ENCODE data around the gene PIEZO1. TPM values are rescaled to one million over a fixed set of nuclear protein-coding genes. Genes with fewer than 3 reads are reported as not detected.
A peak's percentile ranks its signal among the peaks of the same experiment; 100 is the strongest.

The PIEZO1 gene
- total RNA-seq, 2 donors from 2014 or later = 84.1 to 97.0 TPM

DNA sequence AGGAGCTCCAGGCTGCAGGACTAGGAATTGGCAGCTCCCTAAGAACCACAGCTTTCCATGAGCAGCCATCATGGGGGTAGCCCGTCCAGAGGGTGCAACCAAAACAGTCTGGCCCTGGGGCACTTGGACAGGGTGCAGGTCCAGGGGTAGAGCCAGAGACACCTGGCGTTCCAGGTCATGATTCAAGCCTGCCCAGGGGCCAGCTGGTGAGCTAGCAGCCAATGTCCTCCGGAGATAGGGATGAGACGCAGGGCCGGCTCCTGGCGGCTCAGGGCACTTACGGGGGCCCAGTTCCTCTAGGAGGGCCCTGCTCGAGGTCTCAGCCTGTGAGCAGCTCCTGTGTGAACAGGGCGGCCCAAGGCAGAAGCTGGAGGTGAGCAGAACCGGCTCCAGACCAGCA, 22.1 kb downstream of the PIEZO1 start:
- Histone ChIP-seq H3K9ac (ENCODE audit: extremely low read depth, low read length, poor library complexity, severe bottlenecking) (peak overlapping the region; percentile 12), H3K27ac (ENCODE audit: low read depth, low read length) (peak overlapping the region; percentile 55), H3K4me1 (ENCODE audit: control insufficient read depth, insufficient read depth, low read length) (peaks cover 20% of the 10 kb centered on the region), H3K9me3 (ENCODE audit: control insufficient read depth, low read length) (no peaks in the 10 kb centered on the region), H3K4me3 (ENCODE audit: low read length) (no peak overlapping the region), H3K27me3 (ENCODE audit: control insufficient read depth, insufficient read depth, low read length, poor library complexity, severe bottlenecking) (no peaks in the 10 kb centered on the region), H3K36me3 (ENCODE audit: control insufficient read depth, insufficient read depth, low read length) (no peaks in the 10 kb centered on the region)
- DNase-seq = no peak
- Mint-ChIP-seq H3K27ac (peak overlapping the region; percentile 85), H3K27me3 (ENCODE audit: insufficient read depth) (no peaks in the 10 kb centered on the region), H3K4me3 (no peak overlapping the region), H3K4me1 (peaks cover 18% of the 10 kb centered on the region), H3K9me3 (no peaks in the 10 kb centered on the region), H3K36me3 (ENCODE audit: low read depth) (no peaks in the 10 kb centered on the region)
- 77 to 80% methylated on average over 7 to 10 of the region's 10 CpGs for WGBS, 2 experiments (ENCODE audit: insufficient coverage in 1 of 2, insufficient read length in 1 of 2)
- TF ChIP-seq, protein P1, sequence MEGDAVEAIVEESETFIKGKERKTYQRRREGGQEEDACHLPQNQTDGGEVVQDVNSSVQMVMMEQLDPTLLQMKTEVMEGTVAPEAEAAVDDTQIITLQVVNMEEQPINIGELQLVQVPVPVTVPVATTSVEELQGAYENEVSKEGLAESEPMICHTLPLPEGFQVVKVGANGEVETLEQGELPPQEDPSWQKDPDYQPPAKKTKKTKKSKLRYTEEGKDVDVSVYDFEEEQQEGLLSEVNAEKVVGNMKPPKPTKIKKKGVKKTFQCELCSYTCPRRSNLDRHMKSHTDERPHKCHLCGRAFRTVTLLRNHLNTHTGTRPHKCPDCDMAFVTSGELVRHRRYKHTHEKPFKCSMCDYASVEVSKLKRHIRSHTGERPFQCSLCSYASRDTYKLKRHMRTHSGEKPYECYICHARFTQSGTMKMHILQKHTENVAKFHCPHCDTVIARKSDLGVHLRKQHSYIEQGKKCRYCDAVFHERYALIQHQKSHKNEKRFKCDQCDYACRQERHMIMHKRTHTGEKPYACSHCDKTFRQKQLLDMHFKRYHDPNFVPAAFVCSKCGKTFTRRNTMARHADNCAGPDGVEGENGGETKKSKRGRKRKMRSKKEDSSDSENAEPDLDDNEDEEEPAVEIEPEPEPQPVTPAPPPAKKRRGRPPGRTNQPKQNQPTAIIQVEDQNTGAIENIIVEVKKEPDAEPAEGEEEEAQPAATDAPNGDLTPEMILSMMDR (conservative IDR thresholded peaks at IDR 0.05) = no peak

DNA sequence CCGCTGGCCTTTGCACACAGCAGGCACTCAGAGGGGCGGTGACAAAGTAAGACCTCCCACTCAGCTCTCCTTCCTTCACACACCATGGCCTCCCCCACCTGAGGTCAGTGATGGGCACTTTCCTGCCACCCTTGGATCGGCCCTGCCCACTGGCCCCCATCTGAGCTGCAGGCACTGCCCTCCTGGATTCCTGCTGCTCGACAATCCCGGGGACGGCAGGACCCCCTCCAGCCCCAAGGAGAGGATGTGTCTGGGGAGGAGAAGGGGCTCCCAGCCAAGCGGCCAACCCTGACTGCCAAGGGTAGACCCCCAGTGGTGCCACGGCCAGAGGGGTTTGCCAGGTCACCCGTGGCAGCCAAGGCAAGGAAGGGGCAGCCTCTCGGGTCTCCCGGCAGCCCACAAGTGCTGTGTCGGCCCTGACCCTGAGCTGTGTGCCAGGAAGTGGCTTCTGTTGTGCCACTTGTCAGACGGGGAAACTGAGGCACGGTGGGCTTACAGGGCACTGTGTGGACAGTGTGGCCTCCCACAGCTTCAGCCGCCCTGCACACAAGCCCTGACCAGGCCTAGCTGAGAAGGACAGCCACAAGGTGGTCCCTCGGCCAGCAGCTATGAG, 22.7 kb downstream of the PIEZO1 start:
- Histone ChIP-seq H3K36me3 (ENCODE audit: control insufficient read depth, insufficient read depth, low read length) (no peaks in the 10 kb centered on the region), H3K4me3 (ENCODE audit: low read length) (no peak overlapping the region), H3K4me1 (ENCODE audit: control insufficient read depth, insufficient read depth, low read length) (peaks cover 20% of the 10 kb centered on the region), H3K9ac (ENCODE audit: extremely low read depth, low read length, poor library complexity, severe bottlenecking) (peak overlapping the region; percentile 12), H3K9me3 (ENCODE audit: control insufficient read depth, low read length) (no peaks in the 10 kb centered on the region), H3K27me3 (ENCODE audit: control insufficient read depth, insufficient read depth, low read length, poor library complexity, severe bottlenecking) (no peaks in the 10 kb centered on the region), H3K27ac (ENCODE audit: low read depth, low read length) (no peak overlapping the region)
- no peak overlapping the region for H3K4me3 Mint-ChIP-seq
- no peak overlapping the region for H3K27ac Mint-ChIP-seq
- TF ChIP-seq, protein P1 (conservative IDR thresholded peaks at IDR 0.05) = no peak
- WGBS, 2 experiments (ENCODE audit: insufficient coverage in 1 of 2, insufficient read length in 1 of 2) = 86 to 94% methylated on average over 6 to 16 of the region's 16 CpGs
- peaks cover 18% of the 10 kb centered on the region for H3K4me1 Mint-ChIP-seq
- DNase-seq = no peak
- no peaks in the 10 kb centered on the region for H3K9me3 Mint-ChIP-seq
- H3K27me3 Mint-ChIP-seq (ENCODE audit: insufficient read depth) = no peaks in the 10 kb centered on the region
- no peaks in the 10 kb centered on the region for H3K36me3 Mint-ChIP-seq (ENCODE audit: low read depth)

DNA sequence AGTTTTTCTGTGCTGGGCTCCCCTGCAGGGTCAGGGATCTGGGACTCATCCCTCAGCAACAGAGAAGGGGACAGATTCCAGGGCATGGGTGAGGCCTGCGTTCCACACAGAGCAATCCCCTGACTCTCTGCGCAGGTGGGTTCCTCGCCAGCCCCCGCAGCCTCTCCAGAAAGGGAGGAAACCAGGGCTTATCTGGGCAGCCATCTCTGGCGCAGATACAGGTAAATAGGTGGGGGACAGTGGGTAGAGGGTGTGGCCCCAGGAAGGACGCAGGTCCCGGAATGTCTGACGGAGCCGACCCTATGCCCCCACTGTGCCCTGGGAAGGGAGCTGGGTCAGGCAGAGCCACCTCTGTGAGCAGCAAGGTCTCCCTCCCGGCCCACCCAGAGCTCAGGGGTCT, 23.2 kb downstream of the PIEZO1 start:
- Mint-ChIP-seq H3K36me3 (ENCODE audit: low read depth) (no peaks in the 10 kb centered on the region), H3K4me1 (peaks cover 18% of the 10 kb centered on the region), H3K4me3 (no peak overlapping the region), H3K27ac (no peak overlapping the region), H3K9me3 (no peaks in the 10 kb centered on the region), H3K27me3 (ENCODE audit: insufficient read depth) (no peaks in the 10 kb centered on the region)
- Histone ChIP-seq H3K4me1 (ENCODE audit: control insufficient read depth, insufficient read depth, low read length) (peaks cover 20% of the 10 kb centered on the region), H3K4me3 (ENCODE audit: low read length) (no peak overlapping the region), H3K36me3 (ENCODE audit: control insufficient read depth, insufficient read depth, low read length) (no peaks in the 10 kb centered on the region), H3K9ac (ENCODE audit: extremely low read depth, low read length, poor library complexity, severe bottlenecking) (no peak overlapping the region), H3K9me3 (ENCODE audit: control insufficient read depth, low read length) (no peaks in the 10 kb centered on the region), H3K27me3 (ENCODE audit: control insufficient read depth, insufficient read depth, low read length, poor library complexity, severe bottlenecking) (no peaks in the 10 kb centered on the region), H3K27ac (ENCODE audit: low read depth, low read length) (no peak overlapping the region)
- TF ChIP-seq, protein P1 (conservative IDR thresholded peaks at IDR 0.05) = no peak
- 89 to 96% methylated on average over 10 of the region's 10 CpGs for WGBS, 2 experiments (ENCODE audit: insufficient coverage in 1 of 2, insufficient read length in 1 of 2)
- DNase-seq = no peak

All from endodermal cell (in vitro differentiated cells).